Esophagus muscularis mucosa (tissue), 4 donors: ENCODE results near the gene BDKRB2. TPM values are rescaled to one million over a fixed set of nuclear protein-coding genes. Genes with fewer than 3 reads are reported as not detected.

Source experiments
- DNase-seq: peaks from one replicate; pipeline ENCODE4 v3.0.0-alpha.2; 2017; ENCODE audit errors: extremely low spot score
- H3K27ac ChIP-seq, 4 donors: fragments of 200-600 bp; sonication (generic); replicated peaks in 1 of 4; 1 replicate in 3 of 4; 2 replicates in 1 of 4; pipeline ENCODE4 v1.5.1; 2016 to 2019; ENCODE audit warnings: mild to moderate bottlenecking in 1 of 4
- H3K27me3 ChIP-seq, 4 donors: fragments of 200-600 bp; sonication (generic); one replicate each; pipeline versions ENCODE4 v1.5.1 to v1.6.0; 2016 to 2019
- H3K36me3 ChIP-seq, 4 donors: fragments of 200-600 bp; sonication (generic); one replicate each; pipeline ENCODE4 v1.5.1; 2016 to 2019
- H3K4me1 ChIP-seq, 4 donors: fragments of 200-600 bp; sonication (generic); one replicate each; pipeline ENCODE4 v1.5.1; 2016 to 2019
- H3K4me3 ChIP-seq, 4 donors: fragments of 200-600 bp; sonication (generic); 1 replicate in 2 of 4; 2 replicates in 2 of 4; pipeline ENCODE4 v1.5.1; 2016 to 2019; ENCODE audit warnings: mild to moderate bottlenecking in 4 of 4, moderate library complexity in 1 of 4
- H3K9me3 ChIP-seq, 4 donors: fragments of 200-600 bp; sonication (generic); 1 replicate in 3 of 4; 2 replicates in 1 of 4; pipeline ENCODE4 v1.5.1; 2016 to 2019
- CTCF ChIP-seq, 3 experiments: fragments of 200-600 bp in 2 of 3; fragments of 450-650 bp in 1 of 3; sonication (generic) in 2 of 3; IDR thresholded peaks; one replicate each; pipeline ENCODE4 v1.5.1; 2017 to 2019; ENCODE audit warnings: antibody characterized with exemption in 3 of 3, mild to moderate bottlenecking in 2 of 3, moderate library complexity in 1 of 3
- EP300 ChIP-seq: sonication (generic); formaldehyde crosslinking; IDR thresholded peaks from one replicate; pipeline ENCODE4 v1.6.1; 2017; ENCODE audit warnings: antibody characterized with exemption
- POLR2A ChIP-seq: fragments of 450-650 bp; IDR thresholded peaks from one replicate; pipeline ENCODE4 v1.6.1; 2017; ENCODE audit warnings: antibody characterized with exemption, moderate library complexity, mild to moderate bottlenecking, low read depth
- POLR2AphosphoS5 ChIP-seq, 2 donors: sonication (generic); formaldehyde crosslinking; IDR thresholded peaks; one replicate each; pipeline ENCODE4 v1.6.1; 2017; ENCODE audit warnings: antibody characterized with exemption in 2 of 2
- WGBS: methylation state at CpG from one replicate; pipeline ENCODE4 v1.1.5; 2018; 5-methylcytosine and 5-hydroxymethylcytosine counted together
- intact Hi-C: fragments of 100-400 bp; cut with DNase I; formaldehyde crosslinking; loops from one replicate; pipeline ENCODE4 v1.15.1; 2023
- total RNA-seq, 4 donors: library from RNA; depleted of rRNA; stranded (reverse); fragments of >200 nt; gene quantifications; one replicate each; pipeline versions ENCODE4 v1.1.0 to v1.2.1, GENCODE V29; 2016

The BDKRB2 gene
- total RNA-seq, 4 donors from 2014 or later, result 5.8 to 16.1 (median 10.0) TPM

GRCh38 chr14:96251656-96252155 is 47.1 kb downstream of the BDKRB2 start:
- no peak for DNase-seq
- intact Hi-C loops, result no loop called here
- TF ChIP-seq POLR2A (no peak), EP300 (no peak), POLR2AphosphoS5 (IDR thresholded peaks at IDR 0.05) (no peak), CTCF (IDR thresholded peaks at IDR 0.05) (no peak)
- H3K27me3 ChIP-seq, result no peaks in the 10 kb centered on the region
- H3K9me3 ChIP-seq, result no peaks in the 10 kb centered on the region
- H3K36me3 ChIP-seq, result no peaks in the 10 kb centered on the region
- peak overlapping the region in 1 of 4 donors; percentile 82 for H3K27ac ChIP-seq
- H3K4me3 ChIP-seq, result no peak overlapping the region
- H3K4me1 ChIP-seq, result peaks cover 3 to 50% (median 44%) of the 10 kb centered on the region in 4 donors
- 78% methylated on average over 4 of the region's 4 CpGs for WGBS

DNA sequence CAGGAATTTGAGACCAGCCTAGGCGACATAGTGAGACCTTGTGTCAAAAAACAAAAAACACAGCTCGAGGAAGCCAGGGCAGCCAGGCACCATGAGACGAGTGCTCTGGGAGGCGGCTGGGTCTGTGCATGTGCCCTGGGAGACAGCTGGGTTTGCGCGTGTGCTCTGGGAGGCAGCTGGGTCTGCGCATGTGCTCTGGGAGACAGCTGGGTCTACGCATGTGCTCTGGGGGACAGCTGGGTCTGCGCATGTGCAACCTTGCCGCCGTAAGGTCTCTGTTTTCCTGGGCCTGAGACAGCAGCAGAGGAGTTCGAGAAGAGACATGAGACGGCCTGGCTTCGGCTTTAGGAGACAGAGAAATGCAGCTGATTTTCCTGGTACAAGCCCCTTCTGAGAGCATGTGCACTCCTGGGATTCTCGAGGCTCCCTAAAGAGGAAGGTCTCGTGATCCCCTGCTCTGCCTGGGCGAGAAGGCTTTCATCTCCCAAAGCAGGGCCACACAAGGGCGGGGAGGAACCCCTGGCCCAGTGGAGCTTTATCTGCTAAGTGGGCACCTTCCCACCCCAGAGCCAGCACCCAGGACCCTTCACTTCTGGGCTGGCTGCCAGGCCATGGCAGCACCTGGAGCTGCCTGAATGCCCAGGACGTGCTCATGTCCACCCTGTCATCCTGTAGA is 47.8 kb downstream of the BDKRB2 start:
- H3K27me3 ChIP-seq, result no peaks in the 10 kb centered on the region
- H3K4me1 ChIP-seq, result peaks cover 3 to 56% (median 48%) of the 10 kb centered on the region in 4 donors
- H3K27ac ChIP-seq, result peak overlapping the region; percentile 82 to 88 (median 86)
- 89% methylated on average over 17 of the region's 19 CpGs for whole genome bisulfite sequencing
- no peak overlapping the region for H3K4me3 ChIP-seq
- no peaks in the 10 kb centered on the region for H3K36me3 ChIP-seq
- intact Hi-C loops, result no loop called here
- no peak for DNase-seq
- no peak for TF ChIP-seq CTCF (IDR thresholded peaks at IDR 0.05)
- no peak for TF ChIP-seq POLR2A
- TF ChIP-seq POLR2AphosphoS5 (IDR thresholded peaks at IDR 0.05), result no peak
- TF ChIP-seq EP300, result no peak
- H3K9me3 ChIP-seq, result no peaks in the 10 kb centered on the region

DNA sequence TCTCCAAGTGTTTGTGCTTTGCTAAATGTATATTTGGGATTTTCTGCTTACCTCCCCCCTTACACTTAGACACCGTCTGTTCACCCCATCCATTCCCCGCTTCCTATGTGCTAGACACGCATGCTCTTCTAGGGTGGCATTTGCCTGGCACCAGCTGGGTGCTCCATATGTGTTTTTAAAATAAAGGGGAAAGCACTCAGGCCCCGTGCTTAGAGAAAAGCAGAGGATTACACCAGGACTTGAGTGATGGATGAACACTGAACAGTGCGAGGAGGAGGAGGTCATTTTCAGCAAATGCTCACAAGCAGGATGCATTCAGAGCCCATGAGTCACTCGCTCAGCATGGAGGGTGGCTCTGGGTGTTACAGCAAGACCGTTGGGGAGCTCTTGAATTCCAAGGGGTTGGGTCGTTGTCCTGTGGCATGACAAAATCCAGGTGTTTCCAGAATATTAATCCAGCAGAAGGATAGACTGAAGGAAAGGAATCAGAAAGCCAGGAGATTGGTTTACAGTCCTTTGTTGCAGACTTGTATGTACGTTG is 48.4 kb downstream of the BDKRB2 start:
- no peak for DNase-seq
- TF ChIP-seq POLR2AphosphoS5 (IDR thresholded peaks at IDR 0.05) (peak; percentile 83 to 85), CTCF (IDR thresholded peaks at IDR 0.05) (no peak), EP300 (peak; percentile 25)
- Histone ChIP-seq H3K27me3 (no peaks in the 10 kb centered on the region), H3K4me1 (peaks cover 3 to 56% (median 49%) of the 10 kb centered on the region in 4 donors), H3K9me3 (no peaks in the 10 kb centered on the region), H3K36me3 (no peaks in the 10 kb centered on the region), H3K4me3 (no peak overlapping the region), H3K27ac (peak overlapping the region; percentile 82 to 88 (median 86))
- WGBS, result 48% methylated on average over 9 of the region's 9 CpGs
- intact Hi-C loops, result no loop called here

DNA sequence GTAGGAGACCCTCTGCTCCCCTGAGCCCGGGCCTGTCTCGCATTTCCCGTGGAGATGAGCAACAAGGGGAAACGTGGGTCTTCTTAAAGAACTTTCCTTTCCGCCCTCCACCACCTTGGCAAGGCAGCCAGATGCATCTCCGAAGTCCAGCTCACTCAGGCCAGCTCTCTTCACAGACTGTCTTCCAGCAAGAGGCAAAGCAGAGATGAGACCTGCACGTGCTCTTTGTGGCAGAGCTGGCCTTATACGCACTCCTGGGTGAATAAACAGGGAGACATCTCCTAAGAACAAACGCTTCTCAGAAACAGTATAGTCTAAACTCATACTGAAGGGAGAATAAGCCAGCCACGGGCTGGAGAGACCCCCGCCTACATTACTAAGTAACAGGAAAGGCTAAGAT is 50.0 kb downstream of the BDKRB2 start:
- 69% methylated on average over 11 of the region's 11 CpGs for WGBS
- H3K9me3 ChIP-seq, result no peaks in the 10 kb centered on the region
- no peaks in the 10 kb centered on the region for H3K27me3 ChIP-seq
- peaks cover 3 to 56% (median 49%) of the 10 kb centered on the region in 4 donors for H3K4me1 ChIP-seq
- intact Hi-C loops, result no loop called here
- no peak for DNase-seq
- H3K27ac ChIP-seq, result peak overlapping the region; percentile 82 to 88 (median 86)
- TF ChIP-seq CTCF (IDR thresholded peaks at IDR 0.05) (no peak), EP300 (peak; percentile 36), POLR2AphosphoS5 (IDR thresholded peaks at IDR 0.05) (peak; percentile 55 to 88)
- no peak overlapping the region for H3K4me3 ChIP-seq
- H3K36me3 ChIP-seq, result no peaks in the 10 kb centered on the region
